CD4-positive, alpha-beta memory T cell (primary cell): ENCODE results near the gene SNX9. TPM values are rescaled to one million over a fixed set of nuclear protein-coding genes. Genes with fewer than 3 reads are reported as not detected.
A peak's percentile ranks its signal among the peaks of the same experiment; 100 is the strongest.

ENCODE experiments used
- CTCF ChIA-PET: fragments of 350-600 bp; sonication (Branson Sonifier 250); formaldehyde crosslinking; loops from one replicate; lab custom pipeline; 2021; ENCODE audit warnings: inconsistent platforms; ENCODE audit not compliant: partially characterized antibody; lab: Charles Lee
- POLR2A ChIA-PET: fragments of 350-600 bp; sonication (Branson Sonifier 250); formaldehyde crosslinking; loops from one replicate; lab custom pipeline; 2021; ENCODE audit not compliant: partially characterized antibody; lab: Charles Lee
- DNase-seq, 5 donors: peaks; one replicate each; pipeline versions ENCODE4 v3.0.0 to v3.0.0-alpha.2; 2020 to 2022; ENCODE audit warnings: mixed read lengths in 1 of 5
- H3K27ac ChIP-seq: one replicate; pipeline ENCODE4 v1.7.0; 2013; ENCODE audit warnings: low read depth, low read length
- H3K27me3 ChIP-seq: 2 replicates; pipeline ENCODE4 v1.7.0; 2013; ENCODE audit warnings: mild to moderate bottlenecking, low read length, moderate library complexity; ENCODE audit not compliant: insufficient read depth
- H3K36me3 ChIP-seq: 2 replicates; pipeline ENCODE4 v1.7.0; 2013; ENCODE audit warnings: mild to moderate bottlenecking, low read length, moderate library complexity; ENCODE audit not compliant: insufficient read depth
- H3K4me1 ChIP-seq: 2 replicates; pipeline ENCODE4 v1.7.0; 2013; ENCODE audit warnings: mild to moderate bottlenecking, low read length, moderate library complexity; ENCODE audit not compliant: insufficient read depth
- H3K4me3 ChIP-seq, 2 donors: one replicate each; pipeline ENCODE4 v1.7.0; 2013; ENCODE audit warnings: low read length in 2 of 2, mild to moderate bottlenecking in 1 of 2
- H3K9me3 ChIP-seq, 2 donors: one replicate each; pipeline ENCODE4 v1.7.0; 2013; ENCODE audit warnings: low read length in 2 of 2, control low read depth in 1 of 2; ENCODE audit not compliant: control insufficient read depth in 1 of 2
- H3K27ac Mint-ChIP-seq, 7 donors: one replicate each; pipeline ENCODE4 v1.8.0; 2020 to 2021; ENCODE audit warnings: mixed read lengths in 7 of 7, mild to moderate bottlenecking in 6 of 7, inconsistent platforms in 3 of 7, moderate library complexity in 3 of 7
- H3K27me3 Mint-ChIP-seq, 2 donors: one replicate each; pipeline ENCODE4 v1.8.0; 2020 to 2021; ENCODE audit warnings: mixed read lengths in 2 of 2
- H3K36me3 Mint-ChIP-seq, 2 donors: one replicate each; pipeline ENCODE4 v1.8.0; 2020 to 2021; ENCODE audit warnings: mixed read lengths in 2 of 2, inconsistent platforms in 1 of 2, mild to moderate bottlenecking in 1 of 2
- H3K4me1 Mint-ChIP-seq, 4 donors: one replicate each; pipeline ENCODE4 v1.8.0; 2020 to 2021; ENCODE audit warnings: mixed read lengths in 4 of 4, mild to moderate bottlenecking in 1 of 4
- H3K4me3 Mint-ChIP-seq, 8 donors: one replicate each; pipeline ENCODE4 v1.8.0; 2020 to 2021; ENCODE audit warnings: mixed read lengths in 8 of 8, mild to moderate bottlenecking in 7 of 8, moderate library complexity in 6 of 8, inconsistent platforms in 3 of 8
- H3K9me3 Mint-ChIP-seq, 8 donors: one replicate each; pipeline ENCODE4 v1.8.0; 2020 to 2021; ENCODE audit warnings: mixed read lengths in 8 of 8, mild to moderate bottlenecking in 5 of 8, inconsistent platforms in 3 of 8, moderate library complexity in 1 of 8
- intact Hi-C: fragments of 100-400 bp; cut with micrococcal nuclease; formaldehyde crosslinking; loops from one replicate; pipeline ENCODE4 v1.15.1; 2023
- polyA plus RNA-seq, 2 donors: library from polyadenylated mRNA; unstranded; fragments of 300-500 nt; fragmentation: Illumina TruSeq; gene quantifications; one replicate each; pipeline ENCODE4 v1.2.3, GENCODE V29; 2021
- total RNA-seq, 2 experiments: library from RNA; stranded (reverse); gene quantifications; one replicate each; pipeline ENCODE4 v1.2.3, GENCODE V29; 2021

SNX9 gene
- total and polyA plus RNA-seq, 4 experiments from 2014 or later, result 12.9 to 21.9 (median 20.5) TPM

- H3K4me3 Mint-ChIP-seq, result peak overlapping the region in 1 of 8 donors; percentile 40
- intact Hi-C loops, result loop anchor here (1.0 to 2.0 kb wide), 3 partner anchors 50 to 207 kb away; no protein-coding TSS in a partner anchor
- peak overlapping the region in 5 of 7 donors; percentile 65 to 77 (median 75) for H3K27ac Mint-ChIP-seq
These were observed 50.8 kb downstream of the SNX9 start for GRCh38 chr6:157873735-157874344.

GRCh38 chr6:157877149-157877548 lies 54.1 kb downstream of the SNX9 start:
- Histone ChIP-seq H3K36me3 (peaks cover 20% of the 10 kb centered on the region), H3K27me3 (no peaks in the 10 kb centered on the region), H3K4me1 (peaks cover 14% of the 10 kb centered on the region), H3K27ac (no peak overlapping the region), H3K4me3 (no peak overlapping the region), H3K9me3 (no peaks in the 10 kb centered on the region)
- no peak for DNase-seq
- Mint-ChIP-seq H3K27ac (peak overlapping the region in 2 of 7 donors; percentile 77 to 80), H3K36me3 (peaks cover 53 to 72% of the 10 kb centered on the region in 2 donors), H3K27me3 (no peaks in the 10 kb centered on the region), H3K4me3 (no peak overlapping the region), H3K9me3 (peaks cover 0 to 1% (median 0%) of the 10 kb centered on the region in 8 donors), H3K4me1 (peaks cover 14 to 50% (median 28%) of the 10 kb centered on the region in 4 donors)
- ChIA-PET CTCF (interaction anchor here (0.8 to 11.7 kb wide), 5 partner anchors 10 to 149 kb away, joined by 3 to 314 read pairs (median 3); no protein-coding TSS in a partner anchor), POLR2A (interaction anchor here (1.0 kb wide), 1 partner anchor 9 kb away, joined by 3 read pairs; no protein-coding TSS in a partner anchor)
- intact Hi-C loops, result no loop called here

More at GRCh38 chr6:157873735-157874344, 50.8 kb downstream of the SNX9 start:
- H3K9me3 ChIP-seq, result no peaks in the 10 kb centered on the region
- Mint-ChIP-seq H3K4me1 (peaks cover 6 to 21% (median 12%) of the 10 kb centered on the region in 4 donors), H3K27me3 (no peaks in the 10 kb centered on the region), H3K36me3 (peaks cover 40 to 45% of the 10 kb centered on the region in 2 donors), H3K9me3 (peaks cover 0 to 1% (median 0%) of the 10 kb centered on the region in 8 donors)
- ChIA-PET CTCF (interaction anchor here (0.7 to 11.7 kb wide), 35 partner anchors 10 to 559 kb away, joined by 3 to 314 read pairs (median 4); no protein-coding TSS in a partner anchor), POLR2A (interaction anchor here (0.9 to 2.0 kb wide), 5 partner anchors 11 to 117 kb away, joined by 3 to 17 read pairs (median 7); no protein-coding TSS in a partner anchor)
- peak; percentile 72 to 76 (median 75) for DNase-seq
- H3K27me3 ChIP-seq, result no peaks in the 10 kb centered on the region
- H3K36me3 ChIP-seq, result peaks cover 20% of the 10 kb centered on the region
- no peak overlapping the region for H3K4me3 ChIP-seq
- H3K4me1 ChIP-seq, result peaks cover 9% of the 10 kb centered on the region
- no peak overlapping the region for H3K27ac ChIP-seq

- intact Hi-C loops, result no loop called here
- Histone ChIP-seq H3K9me3 (no peaks in the 10 kb centered on the region), H3K27ac (no peak overlapping the region), H3K4me1 (peaks cover 14% of the 10 kb centered on the region), H3K36me3 (peaks cover 20% of the 10 kb centered on the region), H3K27me3 (no peaks in the 10 kb centered on the region), H3K4me3 (no peak overlapping the region)
- ChIA-PET CTCF (interaction anchor here (0.8 to 11.7 kb wide), 4 partner anchors 15 to 149 kb away, joined by 3 to 314 read pairs (median 3); no protein-coding TSS in a partner anchor), POLR2A (interaction anchor here (0.8 to 1.0 kb wide), 2 partner anchors 9 to 10 kb away, joined by 3 to 5 read pairs; no protein-coding TSS in a partner anchor)
- Mint-ChIP-seq H3K27ac (peak overlapping the region in 5 of 7 donors; percentile 44 to 86 (median 77)), H3K9me3 (peaks cover 0 to 1% (median 0%) of the 10 kb centered on the region in 8 donors), H3K27me3 (no peaks in the 10 kb centered on the region), H3K36me3 (peaks cover 59 to 76% of the 10 kb centered on the region in 2 donors), H3K4me1 (peaks cover 16 to 57% (median 33%) of the 10 kb centered on the region in 4 donors), H3K4me3 (peak overlapping the region in 3 of 8 donors; percentile 11 to 50 (median 35))
- DNase-seq, result no peak
These were observed 54.8 kb downstream of the SNX9 start for GRCh38 chr6:157877573-157878438.

GRCh38 chr6:157879034-157879872 lies 56.2 kb downstream of the SNX9 start:
- Mint-ChIP-seq H3K36me3 (peaks cover 59 to 66% of the 10 kb centered on the region in 2 donors), H3K4me1 (peaks cover 19 to 65% (median 39%) of the 10 kb centered on the region in 4 donors)
- POLR2A ChIA-PET, result no interaction called here

GRCh38 chr6:157879873-157880254 lies 56.8 kb downstream of the SNX9 start:
- Histone ChIP-seq H3K27ac (no peak overlapping the region), H3K27me3 (no peaks in the 10 kb centered on the region), H3K36me3 (peaks cover 16% of the 10 kb centered on the region), H3K4me3 (no peak overlapping the region), H3K9me3 (no peaks in the 10 kb centered on the region), H3K4me1 (peaks cover 31% of the 10 kb centered on the region)
- no peaks in the 10 kb centered on the region for H3K27me3 Mint-ChIP-seq
- H3K4me1 Mint-ChIP-seq, result peaks cover 25 to 71% (median 44%) of the 10 kb centered on the region in 4 donors
- H3K36me3 Mint-ChIP-seq, result peaks cover 52 to 64% of the 10 kb centered on the region in 2 donors
- intact Hi-C loops, result no loop called here
- ChIA-PET POLR2A (no interaction called here), CTCF (interaction anchor here (0.7 to 11.7 kb wide), 2 partner anchors 119 to 146 kb away, joined by 3 to 314 read pairs; no protein-coding TSS in a partner anchor)
- no peak for DNase-seq
- H3K4me3 Mint-ChIP-seq, result no peak overlapping the region
- H3K27ac Mint-ChIP-seq, result peak overlapping the region in 6 of 7 donors; percentile 11 to 74 (median 48)
- peaks cover 0 to 1% (median 0%) of the 10 kb centered on the region in 8 donors for H3K9me3 Mint-ChIP-seq

More at GRCh38 chr6:157879034-157879872, 56.2 kb downstream of the SNX9 start:
- Mint-ChIP-seq H3K9me3 (peaks cover 0 to 1% (median 0%) of the 10 kb centered on the region in 8 donors), H3K4me3 (no peak overlapping the region), H3K27ac (peak overlapping the region in 4 of 7 donors; percentile 17 to 80 (median 48)), H3K27me3 (no peaks in the 10 kb centered on the region)
- CTCF ChIA-PET, result interaction anchor here (11.7 kb wide), 1 partner anchor 118 kb away, joined by 314 read pairs; no protein-coding TSS in a partner anchor
- intact Hi-C loops, result no loop called here
- Histone ChIP-seq H3K4me3 (no peak overlapping the region), H3K27me3 (no peaks in the 10 kb centered on the region), H3K27ac (no peak overlapping the region), H3K4me1 (peaks cover 25% of the 10 kb centered on the region), H3K36me3 (peaks cover 17% of the 10 kb centered on the region), H3K9me3 (no peaks in the 10 kb centered on the region)
- DNase-seq, result no peak

GRCh38 chr6:157880534-157880933 lies 57.5 kb downstream of the SNX9 start:
- Histone ChIP-seq H3K27ac (no peak overlapping the region), H3K4me3 (no peak overlapping the region), H3K4me1 (peaks cover 37% of the 10 kb centered on the region), H3K27me3 (no peaks in the 10 kb centered on the region), H3K36me3 (peaks cover 10% of the 10 kb centered on the region), H3K9me3 (no peaks in the 10 kb centered on the region)
- Mint-ChIP-seq H3K36me3 (peaks cover 47 to 59% of the 10 kb centered on the region in 2 donors), H3K9me3 (no peaks in the 10 kb centered on the region), H3K27ac (peak overlapping the region in 5 of 7 donors; percentile 23 to 74 (median 56)), H3K27me3 (no peaks in the 10 kb centered on the region), H3K4me1 (peaks cover 29 to 77% (median 50%) of the 10 kb centered on the region in 4 donors), H3K4me3 (peak overlapping the region in 1 of 8 donors; percentile 57)
- POLR2A ChIA-PET, result no interaction called here
- CTCF ChIA-PET, result interaction anchor here (0.7 to 11.7 kb wide), 3 partner anchors 8 to 145 kb away, joined by 3 to 314 read pairs (median 8); no protein-coding TSS in a partner anchor
- intact Hi-C loops, result no loop called here
- no peak for DNase-seq
